PFSK-1 (cell line): ENCODE measurements around the gene PON3.

Source experiments
- POLR2AphosphoS5 ChIP-seq: IDR thresholded peaks from 2 replicates; pipeline ENCODE4 v1.6.1; 2012; ENCODE audit warnings: low read depth, mild to moderate bottlenecking, control low read depth, low read length, moderate library complexity
- REST ChIP-seq, 2 experiments: IDR thresholded peaks; 2 replicates each; pipeline versions ENCODE4 v1.6.1 to v1.8.0; 2011 to 2012; ENCODE audit warnings: low read depth in 2 of 2, low read length in 2 of 2, control low read depth in 1 of 2, inconsistent platforms in 1 of 2, mild to moderate bottlenecking in 1 of 2, moderate library complexity in 1 of 2; ENCODE audit not compliant: insufficient read depth in 1 of 2
- TAF1 ChIP-seq: IDR thresholded peaks from 2 replicates; pipeline ENCODE4 v1.6.1; 2012; ENCODE audit warnings: low read length, control low read depth, borderline replicate concordance; ENCODE audit not compliant: insufficient read depth

GRCh38 chr7:95312561-95312960 is 83.6 kb downstream of the PON3 start:
- no peak for TF ChIP-seq POLR2AphosphoS5
- no peak for TF ChIP-seq TAF1
- TF ChIP-seq REST (IDR thresholded peaks at IDR 0.05; ENCODE audit: insufficient read depth in 1 of 2, low read depth in 2 of 2, low read length in 2 of 2) = no peak
